Right lobe of liver (tissue), 6 donors: ENCODE data around the gene KRT23. TPM values are rescaled to one million over a fixed set of nuclear protein-coding genes. Genes with fewer than 3 reads are reported as not detected.

ENCODE experiments used
- ATAC-seq, 4 donors: fragments of 200-7000 bp; cut with Tn5 transposase; one replicate each; pipeline ENCODE4 v1.9.1; 2020; ENCODE audit warnings: mild to moderate bottlenecking in 4 of 4, moderate library complexity in 4 of 4
- DNase-seq, 3 donors: peaks; one replicate each; pipeline ENCODE4 v3.0.0-alpha.2; 2020
- H3K27ac ChIP-seq, 3 donors: fragments of 200-600 bp; one replicate each; pipeline ENCODE4 v1.8.0; 2022
- H3K27me3 ChIP-seq, 2 donors: fragments of 200-600 bp; one replicate each; pipeline ENCODE4 v1.8.0; 2022
- H3K36me3 ChIP-seq, 4 donors: fragments of 200-600 bp; sonication (generic) in 1 of 4; one replicate each; pipeline versions ENCODE4 v1.5.1 to v1.8.0; 2017 to 2022; ENCODE audit warnings: control low read depth in 1 of 4
- H3K4me1 ChIP-seq, 4 donors: fragments of 200-600 bp; sonication (generic) in 1 of 4; one replicate each; pipeline versions ENCODE4 v1.5.1 to v1.8.0; 2017 to 2022; ENCODE audit warnings: control low read depth in 1 of 4
- H3K4me3 ChIP-seq, 3 donors: fragments of 200-600 bp; one replicate each; pipeline ENCODE4 v1.8.0; 2022
- H3K9me3 ChIP-seq, 4 donors: fragments of 200-600 bp; sonication (generic) in 1 of 4; one replicate each; pipeline versions ENCODE4 v1.5.1 to v1.8.0; 2017 to 2022; ENCODE audit warnings: control low read depth in 1 of 4
- CTCF ChIP-seq, 4 donors: fragments of 200-600 bp in 3 of 4; fragments of 450-650 bp in 1 of 4; IDR thresholded peaks; one replicate each; pipeline versions ENCODE4 v1.5.1 to v1.8.0; 2016 to 2022; ENCODE audit warnings: antibody characterized with exemption in 4 of 4, mild to moderate bottlenecking in 2 of 4
- POLR2A ChIP-seq: fragments of 450-650 bp; IDR thresholded peaks from one replicate; pipeline ENCODE4 v1.6.1; 2017; ENCODE audit warnings: antibody characterized with exemption, mild to moderate bottlenecking
- WGBS: methylation state at CpG from one replicate; pipeline ENCODE4 v1.1.6; 2018; ENCODE audit warnings: low coverage, low lambda C conversion rate; ENCODE audit not compliant: insufficient coverage; ENCODE audit errors: missing lambda C conversion rate; 5-methylcytosine and 5-hydroxymethylcytosine counted together
- intact Hi-C, 2 donors: fragments of 100-400 bp; cut with DNase I; formaldehyde crosslinking; loops; one replicate each; pipeline versions ENCODE4 v1.11.2 to v1.14.1; 2022
- total RNA-seq, 6 experiments: library from RNA; depleted of rRNA in 2 of 6; stranded (reverse); fragments of >200 nt in 2 of 6; fragmentation: NEBNext Ultra II Directional in 3 of 6; extraction: Animal tissue kit (Norgen Biotek cat#: 25700) in 3 of 6; gene quantifications; one replicate each; pipeline versions ENCODE4 v1.1.0 to v1.2.4, GENCODE V29; 2016 to 2023
- donor health status: DM: no; HTN: yes; CAD: no.
- donor health status: DM: no; HTN: no; CAD: no.
- donor health status: DM: no; HTN: no; CAD: no.
- donor health status: DM: no; HTN: yes; CAD: no.
- donor health status: DM: no; HTN: yes; CAD: no.

The KRT23 gene
- total RNA-seq, 6 experiments from 2014 or later, result 0.49 to 17.6 (median 10.0) TPM; not detected in 2

DNA sequence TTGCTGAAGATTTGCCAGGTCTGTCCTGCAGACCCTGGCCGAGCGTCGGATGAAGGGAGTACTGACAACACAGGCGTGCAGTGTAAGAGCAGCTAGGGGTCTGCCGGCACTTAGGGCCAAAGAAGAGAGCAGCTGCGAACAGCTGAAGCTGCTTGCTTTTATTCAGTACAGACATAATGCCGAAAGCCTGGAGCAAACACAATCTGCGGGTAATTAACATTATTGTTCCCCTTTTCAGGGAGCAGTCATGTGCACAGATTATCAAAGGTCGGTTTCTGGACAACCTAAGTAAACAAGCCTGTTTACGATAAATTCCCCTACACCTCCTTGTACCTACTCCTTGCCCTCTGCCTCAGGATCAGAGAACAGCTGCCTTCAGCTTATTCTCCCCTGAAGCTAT is 12.0 kb upstream of the KRT23 start:
- Histone ChIP-seq H3K4me3 (no peak overlapping the region), H3K27ac (no peak overlapping the region), H3K4me1 (no peaks in the 10 kb centered on the region), H3K27me3 (no peaks in the 10 kb centered on the region), H3K9me3 (no peaks in the 10 kb centered on the region), H3K36me3 (no peaks in the 10 kb centered on the region)
- no peak for ATAC-seq
- 4% methylated on average over 2 of the region's 10 CpGs for WGBS
- no peak for DNase-seq
- intact Hi-C loops, result no loop called here
- TF ChIP-seq POLR2A (no peak), CTCF (IDR thresholded peaks at IDR 0.05) (no peak)

DNA sequence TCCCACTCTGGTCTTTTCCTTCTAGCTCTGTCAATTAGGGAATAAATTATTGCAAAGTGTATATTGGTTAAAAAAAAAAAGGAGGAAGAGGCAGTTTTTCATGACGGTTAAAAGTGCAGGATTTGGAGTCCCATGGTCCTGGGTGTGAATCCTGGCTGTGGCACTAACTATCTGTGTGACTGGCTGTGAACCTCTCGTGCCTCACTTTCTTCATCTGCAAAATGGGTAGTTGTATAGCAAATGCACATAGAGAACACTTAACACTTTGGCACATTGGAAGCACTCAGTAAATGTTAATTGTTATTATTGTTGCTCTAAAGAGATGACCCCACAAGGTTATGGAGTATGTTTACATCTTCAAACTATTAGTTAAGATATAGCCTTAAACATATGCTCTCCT is 10.5 kb upstream of the KRT23 start:
- ATAC-seq, result no peak

DNA sequence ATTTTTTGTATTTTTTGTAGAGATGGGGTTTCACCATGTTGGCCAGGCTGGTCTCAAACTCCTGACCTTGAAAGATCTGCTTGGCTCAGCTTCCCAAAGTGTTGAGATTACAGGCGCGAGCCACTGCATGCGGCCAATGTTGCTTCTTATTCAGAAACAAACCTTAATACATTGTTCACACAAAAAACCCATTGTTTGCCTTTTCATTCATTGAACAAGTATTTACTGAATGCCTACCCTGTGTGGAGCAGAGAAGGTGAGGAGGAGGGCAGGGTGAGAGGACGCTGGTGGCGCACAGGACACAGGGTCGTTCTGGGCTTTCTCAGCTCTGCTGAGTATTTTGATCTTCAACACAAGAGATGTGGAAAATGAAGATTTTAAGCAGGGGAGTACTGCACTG is 8.0 kb upstream of the KRT23 start:
- H3K36me3 ChIP-seq, result no peaks in the 10 kb centered on the region
- 72% methylated on average over 6 of the region's 6 CpGs for WGBS
- no peaks in the 10 kb centered on the region for H3K4me1 ChIP-seq
- TF ChIP-seq POLR2A, result no peak
- no peak for TF ChIP-seq CTCF (IDR thresholded peaks at IDR 0.05)
- no peak overlapping the region for H3K4me3 ChIP-seq
- intact Hi-C loops, result no loop called here
- DNase-seq (no peak), ATAC-seq (no peak)
- no peaks in the 10 kb centered on the region for H3K9me3 ChIP-seq
- no peaks in the 10 kb centered on the region for H3K27me3 ChIP-seq
- H3K27ac ChIP-seq, result no peak overlapping the region

More for the DNA sequence above, 10.5 kb upstream of the KRT23 start:
- no peak for DNase-seq
- intact Hi-C loops, result no loop called here
- Histone ChIP-seq H3K4me3 (no peak overlapping the region), H3K4me1 (no peaks in the 10 kb centered on the region), H3K36me3 (no peaks in the 10 kb centered on the region), H3K27me3 (no peaks in the 10 kb centered on the region), H3K27ac (no peak overlapping the region), H3K9me3 (no peaks in the 10 kb centered on the region)
- TF ChIP-seq CTCF (IDR thresholded peaks at IDR 0.05) (no peak), POLR2A (no peak)
- WGBS, result 67% methylated on average over 2 of the region's 2 CpGs

- Histone ChIP-seq H3K9me3 (no peaks in the 10 kb centered on the region), H3K4me3 (no peak overlapping the region), H3K27me3 (no peaks in the 10 kb centered on the region), H3K36me3 (no peaks in the 10 kb centered on the region), H3K4me1 (no peaks in the 10 kb centered on the region), H3K27ac (no peak overlapping the region)
- no peak for TF ChIP-seq CTCF (IDR thresholded peaks at IDR 0.05)
- TF ChIP-seq POLR2A, result no peak
- no peak for DNase-seq
- WGBS, result 6% methylated on average over 1 of the region's 1 CpG
- intact Hi-C loops, result no loop called here
- no peak for ATAC-seq
Observed at GRCh38 chr17:40944531-40944930, 7.1 kb upstream of the KRT23 start.

DNA sequence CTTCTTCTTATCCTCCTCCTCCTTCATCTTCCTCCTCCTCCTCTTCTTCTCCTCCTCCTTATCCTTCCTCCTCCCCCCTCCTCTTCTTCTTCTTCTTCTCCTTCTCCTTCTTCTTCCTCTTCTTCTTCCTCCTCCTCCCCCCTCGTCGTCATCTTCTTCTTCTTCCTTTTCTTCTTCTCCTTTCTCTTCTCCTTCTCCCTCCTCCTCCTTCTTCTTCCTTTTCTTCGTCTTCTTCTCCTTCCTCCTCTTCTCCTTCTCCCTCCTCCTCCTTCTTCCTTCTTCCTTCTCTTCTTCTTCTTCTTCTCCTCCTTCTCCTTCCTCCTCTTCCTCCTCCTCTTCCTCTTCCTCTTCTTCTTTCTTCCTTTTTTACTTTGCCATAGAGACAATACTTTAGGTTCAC is 5.1 kb upstream of the KRT23 start:
- Histone ChIP-seq H3K4me3 (no peak overlapping the region), H3K27ac (no peak overlapping the region), H3K27me3 (no peaks in the 10 kb centered on the region), H3K9me3 (no peaks in the 10 kb centered on the region), H3K4me1 (no peaks in the 10 kb centered on the region), H3K36me3 (no peaks in the 10 kb centered on the region)
- no peak for TF ChIP-seq POLR2A
- 31% methylated on average over 3 of the region's 3 CpGs for WGBS
- DNase-seq (no peak), ATAC-seq (no peak)
- intact Hi-C loops, result no loop called here
